ENCODE data around the gene PRPF38B. TPM values are rescaled to one million over a fixed set of nuclear protein-coding genes. Genes with fewer than 3 reads are reported as not detected.

Gene PRPF38B
- polyA plus RNA-seq, 6 donors from 2014 or later = 19.7 to 38.7 (median 21.1) TPM

GRCh38 chr1:108716437-108717230 lies 24.5 kb downstream of the PRPF38B start:
- no peak for DNase-seq
- H3K4me3 Mint-ChIP-seq = no peak overlapping the region
- no peaks in the 10 kb centered on the region for H3K36me3 Mint-ChIP-seq
- no peaks in the 10 kb centered on the region for H3K9me3 Mint-ChIP-seq
- H3K27ac Mint-ChIP-seq = no peak overlapping the region
- H3K4me1 Mint-ChIP-seq = no peaks in the 10 kb centered on the region
- peaks cover 9 to 25% (median 9%) of the 10 kb centered on the region in 3 donors for H3K27me3 Mint-ChIP-seq
- ATAC-seq (ENCODE audit: low read depth in 2 of 2) = no peak

- Mint-ChIP-seq H3K36me3 (no peaks in the 10 kb centered on the region), H3K4me3 (no peak overlapping the region), H3K27me3 (peaks cover 9 to 25% (median 9%) of the 10 kb centered on the region in 3 donors), H3K4me1 (no peaks in the 10 kb centered on the region), H3K27ac (no peak overlapping the region), H3K9me3 (no peaks in the 10 kb centered on the region)
- ATAC-seq (ENCODE audit: low read depth in 2 of 2) (no peak), DNase-seq (no peak)
Observed at GRCh38 chr1:108717774-108718316, 25.7 kb downstream of the PRPF38B start.

- Mint-ChIP-seq H3K4me3 (no peak overlapping the region), H3K36me3 (no peaks in the 10 kb centered on the region), H3K27ac (no peak overlapping the region), H3K27me3 (peaks cover 9 to 25% (median 9%) of the 10 kb centered on the region in 3 donors), H3K9me3 (no peaks in the 10 kb centered on the region), H3K4me1 (no peaks in the 10 kb centered on the region)
- ATAC-seq (ENCODE audit: low read depth in 2 of 2) (no peak), DNase-seq (no peak)
Observed at GRCh38 chr1:108718927-108719655, 27.0 kb downstream of the PRPF38B start.

GRCh38 chr1:108719656-108720435 lies 27.7 kb downstream of the PRPF38B start:
- no peak overlapping the region for H3K27ac Mint-ChIP-seq
- DNase-seq = no peak
- H3K27me3 Mint-ChIP-seq = peaks cover 9 to 25% (median 9%) of the 10 kb centered on the region in 3 donors
- no peaks in the 10 kb centered on the region for H3K36me3 Mint-ChIP-seq
- ATAC-seq (ENCODE audit: low read depth in 2 of 2) = no peak
- H3K9me3 Mint-ChIP-seq = no peaks in the 10 kb centered on the region
- H3K4me1 Mint-ChIP-seq = no peaks in the 10 kb centered on the region
- H3K4me3 Mint-ChIP-seq = no peak overlapping the region

- DNase-seq (no peak), ATAC-seq (ENCODE audit: low read depth in 2 of 2) (no peak)
- peak overlapping the region in 2 of 6 donors; percentile 16 to 36 for H3K27ac Mint-ChIP-seq
- no peaks in the 10 kb centered on the region for H3K9me3 Mint-ChIP-seq
- no peaks in the 10 kb centered on the region for H3K4me1 Mint-ChIP-seq
- no peaks in the 10 kb centered on the region for H3K36me3 Mint-ChIP-seq
- H3K4me3 Mint-ChIP-seq = no peak overlapping the region
- peaks cover 4 to 23% (median 9%) of the 10 kb centered on the region in 3 donors for H3K27me3 Mint-ChIP-seq
Observed at GRCh38 chr1:108722292-108722691, 30.2 kb downstream of the PRPF38B start.

- Mint-ChIP-seq H3K4me3 (no peak overlapping the region), H3K4me1 (no peaks in the 10 kb centered on the region), H3K36me3 (no peaks in the 10 kb centered on the region), H3K9me3 (no peaks in the 10 kb centered on the region), H3K27ac (no peak overlapping the region), H3K27me3 (peaks cover 0 to 25% (median 6%) of the 10 kb centered on the region in 3 donors)
- ATAC-seq (ENCODE audit: low read depth in 2 of 2) (no peak), DNase-seq (no peak)
Observed at GRCh38 chr1:108725906-108726305, 33.8 kb downstream of the PRPF38B start.

GRCh38 chr1:108728327-108728923 lies 36.3 kb downstream of the PRPF38B start:
- ATAC-seq (ENCODE audit: low read depth in 2 of 2) = no peak
- Mint-ChIP-seq H3K4me1 (no peaks in the 10 kb centered on the region), H3K27ac (no peak overlapping the region)

GRCh38 chr1:108729481-108729880 lies 37.4 kb downstream of the PRPF38B start:
- H3K36me3 Mint-ChIP-seq = no peaks in the 10 kb centered on the region
- H3K27me3 Mint-ChIP-seq = peaks cover 0 to 25% (median 12%) of the 10 kb centered on the region in 3 donors
- no peak overlapping the region for H3K27ac Mint-ChIP-seq

More at GRCh38 chr1:108728327-108728923, 36.3 kb downstream of the PRPF38B start:
- Mint-ChIP-seq H3K27me3 (peaks cover 0 to 25% (median 12%) of the 10 kb centered on the region in 3 donors), H3K9me3 (no peaks in the 10 kb centered on the region), H3K4me3 (peak overlapping the region in 1 of 8 donors; percentile 5), H3K36me3 (no peaks in the 10 kb centered on the region)
- DNase-seq = no peak

GRCh38 chr1:108732398-108732797 lies 40.3 kb downstream of the PRPF38B start:
- Mint-ChIP-seq H3K4me3 (no peak overlapping the region), H3K9me3 (no peaks in the 10 kb centered on the region), H3K4me1 (no peaks in the 10 kb centered on the region), H3K36me3 (no peaks in the 10 kb centered on the region), H3K27me3 (peaks cover 13 to 30% (median 24%) of the 10 kb centered on the region in 3 donors), H3K27ac (no peak overlapping the region)
- DNase-seq (no peak), ATAC-seq (ENCODE audit: low read depth in 2 of 2) (no peak)

More at GRCh38 chr1:108729481-108729880, 37.4 kb downstream of the PRPF38B start:
- DNase-seq (no peak), ATAC-seq (ENCODE audit: low read depth in 2 of 2) (no peak)
- H3K4me3 Mint-ChIP-seq = no peak overlapping the region
- H3K9me3 Mint-ChIP-seq = no peaks in the 10 kb centered on the region
- no peaks in the 10 kb centered on the region for H3K4me1 Mint-ChIP-seq

- no peak overlapping the region for H3K4me3 Mint-ChIP-seq
- H3K36me3 Mint-ChIP-seq = no peaks in the 10 kb centered on the region
- ATAC-seq (ENCODE audit: low read depth in 2 of 2) = no peak
Observed at GRCh38 chr1:108734171-108734865, 42.2 kb downstream of the PRPF38B start.

GRCh38 chr1:108742253-108742652 lies 50.1 kb downstream of the PRPF38B start:
- H3K9me3 Mint-ChIP-seq = no peaks in the 10 kb centered on the region
- H3K27me3 Mint-ChIP-seq = peaks cover 0 to 12% (median 0%) of the 10 kb centered on the region in 3 donors
- ATAC-seq (ENCODE audit: low read depth in 2 of 2) (no peak), DNase-seq (no peak)
- no peak overlapping the region for H3K27ac Mint-ChIP-seq
- peaks cover 8 to 9% (median 8%) of the 10 kb centered on the region in 3 donors for H3K4me1 Mint-ChIP-seq
- peak overlapping the region in 1 of 8 donors; percentile 24 for H3K4me3 Mint-ChIP-seq
- H3K36me3 Mint-ChIP-seq = peaks cover 0 to 11% of the 10 kb centered on the region in 2 donors

More at GRCh38 chr1:108734171-108734865, 42.2 kb downstream of the PRPF38B start:
- Mint-ChIP-seq H3K27ac (no peak overlapping the region), H3K9me3 (no peaks in the 10 kb centered on the region), H3K4me1 (no peaks in the 10 kb centered on the region), H3K27me3 (peaks cover 13 to 33% (median 18%) of the 10 kb centered on the region in 3 donors)
- no peak for DNase-seq

- Mint-ChIP-seq H3K36me3 (peaks cover 0 to 13% of the 10 kb centered on the region in 2 donors), H3K4me1 (peaks cover 26 to 34% (median 30%) of the 10 kb centered on the region in 3 donors), H3K27ac (peak overlapping the region; percentile 97 to 100 (median 98)), H3K9me3 (no peaks in the 10 kb centered on the region), H3K4me3 (peak overlapping the region in 7 of 8 donors; percentile 92 to 99 (median 97)), H3K27me3 (no peaks in the 10 kb centered on the region)
- DNase-seq (no peak), ATAC-seq (ENCODE audit: low read depth in 2 of 2) (no peak)
Observed at GRCh38 chr1:108745980-108746381, 53.9 kb downstream of the PRPF38B start.
